Lung (tissue), 12 donors: ENCODE results near the gene RALGPS2. TPM values are rescaled to one million over a fixed set of nuclear protein-coding genes. Genes with fewer than 3 reads are reported as not detected.

ENCODE experiments used
- ATAC-seq: fragments of 200-7000 bp; cut with Tn5 transposase; one replicate; pipeline ENCODE4 v1.9.1; 2020; ENCODE audit warnings: moderate number of reproducible peaks; ENCODE audit not compliant: insufficient read depth, low FRiP score
- DNase-seq, 3 donors: peaks; one replicate each; pipeline ENCODE4 v3.0.0-alpha.2; 2013 to 2017
- H3K27ac ChIP-seq, 2 donors: one replicate each; pipeline ENCODE4 v1.5.1; 2013; ENCODE audit warnings: mild to moderate bottlenecking in 2 of 2, moderate library complexity in 2 of 2, control low read depth in 1 of 2, inconsistent platforms in 1 of 2, low read depth in 1 of 2, low read length in 1 of 2
- H3K27me3 ChIP-seq, 3 donors: one replicate each; pipeline ENCODE4 v1.5.1; 2013; ENCODE audit warnings: low read length in 2 of 3; ENCODE audit not compliant: control insufficient read depth in 3 of 3, insufficient read depth in 3 of 3
- H3K36me3 ChIP-seq, 4 donors: one replicate each; pipeline ENCODE4 v1.5.1; 2013; ENCODE audit warnings: low read length in 4 of 4, mild to moderate bottlenecking in 1 of 4, moderate library complexity in 1 of 4; ENCODE audit not compliant: control insufficient read depth in 4 of 4, insufficient read depth in 4 of 4
- H3K4me1 ChIP-seq, 5 donors: one replicate each; pipeline ENCODE4 v1.5.1; 2013; ENCODE audit warnings: low read length in 5 of 5, mild to moderate bottlenecking in 2 of 5, moderate library complexity in 1 of 5; ENCODE audit not compliant: control insufficient read depth in 5 of 5, insufficient read depth in 5 of 5
- H3K4me3 ChIP-seq: one replicate; pipeline ENCODE4 v1.5.1; 2013; ENCODE audit warnings: mild to moderate bottlenecking, control low read depth, moderate library complexity
- H3K9ac ChIP-seq, 2 donors: one replicate each; pipeline ENCODE4 v1.5.1; 2013; ENCODE audit warnings: low read length in 2 of 2, control low read depth in 1 of 2; ENCODE audit not compliant: insufficient read depth in 1 of 2
- H3K9me3 ChIP-seq, 4 donors: one replicate each; pipeline ENCODE4 v1.5.1; 2013; ENCODE audit warnings: low read length in 3 of 4, mild to moderate bottlenecking in 1 of 4, moderate library complexity in 1 of 4; ENCODE audit not compliant: control insufficient read depth in 4 of 4, insufficient read depth in 3 of 4
- WGBS, 2 donors: extraction: QIAGEN DNeasy Blood & Tissue Kit; methylation state at CpG; one replicate each; pipeline ENCODE4 v1.1.7; 2013; 5-methylcytosine and 5-hydroxymethylcytosine counted together
- polyA plus RNA-seq, 2 donors: library from polyadenylated mRNA; stranded (reverse); fragments of 200-250 nt; gene quantifications; one replicate each; pipeline ENCODE4 v1.2.1, GENCODE V29; 2013
- total RNA-seq, 2 donors: library from RNA; depleted of rRNA in 1 of 2; stranded (reverse); fragments of >200 nt in 1 of 2; gene quantifications; one replicate each; pipeline ENCODE4 v1.2.1, GENCODE V29; 2014 to 2021
- TF ChIP-seq, protein P1 (sequence below): IDR thresholded peaks from 2 replicates; pipeline ENCODE4 v1.5.1; 2012; ENCODE audit warnings: mild to moderate bottlenecking; ENCODE audit errors: control extremely low read depth, extremely low read depth
- donor health status: control.
- donor health status: control.
- donor health status: Bipolar disorder and iron deficiency.
- donor health status: healthy.
- donor health status: DM: yes; HTN: yes; CAD: no.

The RALGPS2 gene
- total and polyA plus RNA-seq, 4 donors, result 1.2 to 33.2 (median 5.1) TPM

GRCh38 chr1:178867670-178868069, 142.6 kb downstream of the RALGPS2 start:
- peak overlapping the region in 1 of 2 donors; percentile 61 for H3K9ac ChIP-seq
- TF ChIP-seq, protein P1, sequence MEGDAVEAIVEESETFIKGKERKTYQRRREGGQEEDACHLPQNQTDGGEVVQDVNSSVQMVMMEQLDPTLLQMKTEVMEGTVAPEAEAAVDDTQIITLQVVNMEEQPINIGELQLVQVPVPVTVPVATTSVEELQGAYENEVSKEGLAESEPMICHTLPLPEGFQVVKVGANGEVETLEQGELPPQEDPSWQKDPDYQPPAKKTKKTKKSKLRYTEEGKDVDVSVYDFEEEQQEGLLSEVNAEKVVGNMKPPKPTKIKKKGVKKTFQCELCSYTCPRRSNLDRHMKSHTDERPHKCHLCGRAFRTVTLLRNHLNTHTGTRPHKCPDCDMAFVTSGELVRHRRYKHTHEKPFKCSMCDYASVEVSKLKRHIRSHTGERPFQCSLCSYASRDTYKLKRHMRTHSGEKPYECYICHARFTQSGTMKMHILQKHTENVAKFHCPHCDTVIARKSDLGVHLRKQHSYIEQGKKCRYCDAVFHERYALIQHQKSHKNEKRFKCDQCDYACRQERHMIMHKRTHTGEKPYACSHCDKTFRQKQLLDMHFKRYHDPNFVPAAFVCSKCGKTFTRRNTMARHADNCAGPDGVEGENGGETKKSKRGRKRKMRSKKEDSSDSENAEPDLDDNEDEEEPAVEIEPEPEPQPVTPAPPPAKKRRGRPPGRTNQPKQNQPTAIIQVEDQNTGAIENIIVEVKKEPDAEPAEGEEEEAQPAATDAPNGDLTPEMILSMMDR, result no peak
- no peak overlapping the region for H3K4me3 ChIP-seq
- WGBS, 2 donors, result 58 to 75% methylated on average over 5 of the region's 5 CpGs
- DNase-seq (peak in 2 of 3 donors; percentile 20 to 47), ATAC-seq (no peak)
- peaks cover 0 to 5% (median 0%) of the 10 kb centered on the region in 4 donors for H3K36me3 ChIP-seq
- no peaks in the 10 kb centered on the region for H3K9me3 ChIP-seq
- peaks cover 0 to 31% (median 6%) of the 10 kb centered on the region in 5 donors for H3K4me1 ChIP-seq
- H3K27me3 ChIP-seq, result no peaks in the 10 kb centered on the region
- H3K27ac ChIP-seq, result peak overlapping the region in 1 of 2 donors; percentile 60

DNA sequence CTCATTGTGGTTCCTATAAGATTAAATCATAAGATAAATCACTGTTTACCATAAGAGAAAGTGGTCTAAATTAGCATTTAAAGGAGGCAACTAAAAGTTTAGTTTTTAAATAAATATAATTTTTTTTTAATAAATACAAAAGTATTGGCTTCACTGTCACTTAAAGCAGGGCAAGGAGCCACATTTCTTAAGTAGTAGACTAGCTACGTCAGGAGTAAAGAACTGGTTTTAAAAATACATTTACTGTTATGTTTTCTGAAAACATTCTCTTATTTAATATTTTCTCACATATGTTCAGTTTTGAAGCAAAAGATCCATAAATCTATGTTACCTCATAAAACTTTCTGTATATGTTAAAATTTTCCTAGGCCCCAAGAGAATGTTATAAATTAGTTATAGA, 143.7 kb downstream of the RALGPS2 start:
- peaks cover 0 to 31% (median 7%) of the 10 kb centered on the region in 5 donors for H3K4me1 ChIP-seq
- H3K27ac ChIP-seq, result no peak overlapping the region
- 75 to 79% methylated on average over 1 of the region's 1 CpG for WGBS, 2 donors
- H3K9ac ChIP-seq, result peak overlapping the region in 1 of 2 donors; percentile 89
- no peaks in the 10 kb centered on the region for H3K27me3 ChIP-seq
- TF ChIP-seq, protein P1, result no peak
- peak in 1 of 3 donors; percentile 55 for DNase-seq
- H3K36me3 ChIP-seq, result peaks cover 0 to 5% (median 0%) of the 10 kb centered on the region in 4 donors
- no peaks in the 10 kb centered on the region for H3K9me3 ChIP-seq
- no peak for ATAC-seq
- no peak overlapping the region for H3K4me3 ChIP-seq

GRCh38 chr1:178869119-178869697, 144.2 kb downstream of the RALGPS2 start:
- DNase-seq (peak in 2 of 3 donors; percentile 71 to 84), ATAC-seq (no peak)
- Histone ChIP-seq H3K4me3 (no peak overlapping the region), H3K4me1 (peaks cover 0 to 31% (median 7%) of the 10 kb centered on the region in 5 donors), H3K27me3 (no peaks in the 10 kb centered on the region), H3K9me3 (no peaks in the 10 kb centered on the region), H3K36me3 (peaks cover 0 to 5% (median 0%) of the 10 kb centered on the region in 4 donors), H3K27ac (no peak overlapping the region), H3K9ac (peak overlapping the region in 1 of 2 donors; percentile 89)
- WGBS, 2 donors, result 62 to 82% methylated on average over 3 of the region's 3 CpGs
- TF ChIP-seq, protein P1, result no peak
